Calu3 (cell line): ENCODE results near the gene ITGAV. TPM values are rescaled to one million over a fixed set of nuclear protein-coding genes. Genes with fewer than 3 reads are reported as not detected.

ENCODE experiments used
- BruUV-seq: library from RNA; stranded (reverse); fragments of 400-500 nt; replicated peaks from 2 replicates; lab custom pipeline; 2021; lab: Mats Ljungman, UMichigan
- CTCF ChIA-PET: fragments of 300-600 bp; sonication (Branson Sonifier 250); formaldehyde crosslinking; loops from one replicate; lab custom pipeline; 2022; ENCODE audit warnings: antibody characterized with exemption; lab: Charles Lee
- DNase-seq: peaks from one replicate; pipeline ENCODE4 v3.0.0; 2022
- H3K27ac Mint-ChIP-seq: one replicate; pipeline ENCODE4 v1.8.0; 2022; ENCODE audit warnings: mixed read lengths; ENCODE audit not compliant: unreplicated experiment
- H3K27me3 Mint-ChIP-seq: one replicate; pipeline ENCODE4 v1.8.0; 2022; ENCODE audit warnings: mixed read lengths; ENCODE audit not compliant: unreplicated experiment
- H3K36me3 Mint-ChIP-seq: one replicate; pipeline ENCODE4 v1.8.0; 2022; ENCODE audit warnings: mild to moderate bottlenecking, moderate library complexity, mixed read lengths; ENCODE audit not compliant: insufficient read depth, unreplicated experiment
- H3K4me1 Mint-ChIP-seq: one replicate; pipeline ENCODE4 v1.8.0; 2022; ENCODE audit warnings: mild to moderate bottlenecking, low read depth, mixed read lengths; ENCODE audit not compliant: unreplicated experiment
- H3K4me3 Mint-ChIP-seq: one replicate; pipeline ENCODE4 v1.8.0; 2022; ENCODE audit warnings: mild to moderate bottlenecking, low read depth, moderate library complexity, mixed read lengths; ENCODE audit not compliant: unreplicated experiment
- H3K9me3 Mint-ChIP-seq: one replicate; pipeline ENCODE4 v1.8.0; 2022; ENCODE audit warnings: low read depth, mixed read lengths; ENCODE audit not compliant: unreplicated experiment
- CTCF ChIP-seq: fragments of 200-600 bp; IDR thresholded peaks from one replicate; pipeline ENCODE4 v1.8.0; 2022; ENCODE audit warnings: antibody characterized with exemption; ENCODE audit not compliant: unreplicated experiment
- intact Hi-C: fragments of 100-400 bp; cut with micrococcal nuclease; formaldehyde crosslinking; loops from one replicate; pipeline ENCODE4 v1.10.0; 2022; ENCODE audit not compliant: unreplicated experiment
- total RNA-seq: library from RNA; stranded (reverse); gene quantifications from 2 replicates; pipeline ENCODE4 v1.2.3, GENCODE V29; 2022

Gene ITGAV
- total RNA-seq, 1 experiment from 2014 or later: 146 TPM

- Mint-ChIP-seq H3K36me3 (no peaks in the 10 kb centered on the region), H3K27me3 (no peaks in the 10 kb centered on the region), H3K4me1 (no peaks in the 10 kb centered on the region), H3K27ac (no peak overlapping the region), H3K9me3 (no peaks in the 10 kb centered on the region), H3K4me3 (no peak overlapping the region)
- intact Hi-C loops: no loop called here
- BruUV-seq: no TSS peak
- no peak for TF ChIP-seq CTCF
- CTCF ChIA-PET: interaction anchor here (1.7 kb wide), 1 partner anchor 14 kb away, joined by 7 read pairs; no protein-coding TSS in a partner anchor
- DNase-seq: no peak
These were observed 132.1 kb downstream of the ITGAV start for GRCh38 chr2:186721956-186722355.

- H3K4me3 Mint-ChIP-seq: no peak overlapping the region
- no peaks in the 10 kb centered on the region for H3K4me1 Mint-ChIP-seq
- CTCF ChIA-PET: interaction anchor here (0.7 kb wide), 1 partner anchor 1060 kb away, joined by 3 read pairs; no protein-coding TSS in a partner anchor
- TF ChIP-seq CTCF: no peak
- intact Hi-C loops: no loop called here
- H3K36me3 Mint-ChIP-seq: no peaks in the 10 kb centered on the region
- no TSS peak for BruUV-seq
- no peak for DNase-seq
- no peaks in the 10 kb centered on the region for H3K9me3 Mint-ChIP-seq
- no peak overlapping the region for H3K27ac Mint-ChIP-seq
- H3K27me3 Mint-ChIP-seq: no peaks in the 10 kb centered on the region
These were observed 134.9 kb downstream of the ITGAV start for GRCh38 chr2:186724736-186725135.

GRCh38 chr2:186725783-186726182, 135.9 kb downstream of the ITGAV start:
- intact Hi-C loops: no loop called here
- Mint-ChIP-seq H3K4me1 (no peaks in the 10 kb centered on the region), H3K9me3 (no peaks in the 10 kb centered on the region), H3K36me3 (no peaks in the 10 kb centered on the region), H3K4me3 (no peak overlapping the region), H3K27me3 (no peaks in the 10 kb centered on the region), H3K27ac (no peak overlapping the region)
- no peak for DNase-seq
- no peak for TF ChIP-seq CTCF
- CTCF ChIA-PET: interaction anchor here (0.7 kb wide), 1 partner anchor 1927 kb away, joined by 3 read pairs; no protein-coding TSS in a partner anchor
- BruUV-seq: no TSS peak

GRCh38 chr2:186726938-186727337, 137.1 kb downstream of the ITGAV start:
- no TSS peak for BruUV-seq
- intact Hi-C loops: no loop called here
- H3K27ac Mint-ChIP-seq: no peak overlapping the region
- H3K27me3 Mint-ChIP-seq: no peaks in the 10 kb centered on the region
- CTCF ChIA-PET: no interaction called here
- H3K4me3 Mint-ChIP-seq: no peak overlapping the region
- H3K4me1 Mint-ChIP-seq: no peaks in the 10 kb centered on the region
- no peak for TF ChIP-seq CTCF
- no peaks in the 10 kb centered on the region for H3K9me3 Mint-ChIP-seq
- H3K36me3 Mint-ChIP-seq: no peaks in the 10 kb centered on the region
- DNase-seq: no peak
